GM12878 (cell line): ENCODE results near the gene CTNNA2. TPM values are rescaled to one million over a fixed set of nuclear protein-coding genes. Genes with fewer than 3 reads are reported as not detected.

Experiments used
- ATAC-seq: fragments of 200-7000 bp; cut with Tn5 transposase; 3 replicates; pipeline ENCODE4 v1.9.1; 2020; ENCODE audit warnings: mild to moderate bottlenecking, moderate library complexity
- BruUV-seq: library from RNA; stranded (reverse); fragments of 400-500 nt; replicated peaks from 2 replicates; lab custom pipeline; 2021; lab: Mats Ljungman, UMichigan
- CTCF ChIA-PET: fragments of 300-600 bp; sonication (Branson Sonifier 250); formaldehyde crosslinking; extraction: SDS; loops from one replicate; lab custom pipeline; 2021; ENCODE audit warnings: inconsistent platforms; lab: Yijun Ruan, JAX
- POLR2A ChIA-PET: fragments of 350-600 bp; formaldehyde crosslinking; extraction: SDS; loops from one replicate; lab custom pipeline; 2021; ENCODE audit warnings: inconsistent platforms; lab: Charles Lee
- RAD21 ChIA-PET: fragments of 300-600 bp; sonication (Branson Sonifier 250); formaldehyde crosslinking; loops from one replicate; lab custom pipeline; 2023; ENCODE audit warnings: antibody characterized with exemption; ENCODE audit not compliant: unreplicated experiment; lab: Charles Lee
- SMC1A ChIA-PET: fragments of 300-600 bp; sonication (Branson Sonifier 250); formaldehyde crosslinking; loops from one replicate; lab custom pipeline; 2023; ENCODE audit not compliant: unreplicated experiment, uncharacterized antibody; lab: Charles Lee
- DNase-seq: peaks from one replicate; pipeline ENCODE4 v3.0.0-alpha.2; 2011; ENCODE audit warnings: low read depth, low spot score
- FAIRE-seq: peaks from 3 replicates; lab custom pipeline; 2011; peaks lifted over from hg19 to GRCh38; lab: Jason Lieb, UNC
- H2AFZ ChIP-seq: 2 replicates; pipeline ENCODE4 v1.6.0; 2011; ENCODE audit warnings: low read depth, low read length, control low read depth; ENCODE audit not compliant: control insufficient read depth
- H3K27ac ChIP-seq: 2 replicates; pipeline ENCODE4 v1.5.1; 2011; ENCODE audit warnings: control low read depth; ENCODE audit not compliant: control insufficient read depth, insufficient read depth
- H3K27me3 ChIP-seq, 2 experiments: replicated peaks in 1 of 2; 2 replicates each; pipeline versions ENCODE4 v1.6.0 to v1.6.1; 2011; ENCODE audit warnings: low read length in 1 of 2; ENCODE audit not compliant: control insufficient read depth in 2 of 2, insufficient read depth in 2 of 2
- H3K36me3 ChIP-seq, 2 experiments: 2 replicates each; pipeline ENCODE4 v1.5.1; 2011; ENCODE audit warnings: low read length in 1 of 2; ENCODE audit not compliant: control insufficient read depth in 2 of 2, insufficient read depth in 2 of 2
- H3K4me1 ChIP-seq: 2 replicates; pipeline ENCODE4 v1.6.1; 2011; ENCODE audit warnings: mild to moderate bottlenecking, low read length, moderate library complexity, mixed read lengths; ENCODE audit not compliant: control insufficient read depth, insufficient read depth
- H3K4me2 ChIP-seq: 2 replicates; pipeline ENCODE4 v1.6.0; 2011; ENCODE audit warnings: control low read depth; ENCODE audit not compliant: control insufficient read depth, insufficient read depth
- H3K4me3 ChIP-seq: fragments of 200-600 bp; sonication (generic); 2 replicates; pipeline ENCODE4 v1.5.1; 2016
- H3K79me2 ChIP-seq: 2 replicates; pipeline ENCODE4 v1.6.0; 2011; ENCODE audit warnings: low read length; ENCODE audit not compliant: control insufficient read depth, insufficient read depth
- H3K9ac ChIP-seq: 2 replicates; pipeline ENCODE4 v1.8.0; 2011; ENCODE audit warnings: low read length, control low read depth, mixed read lengths; ENCODE audit not compliant: control insufficient read depth, insufficient read depth
- H3K9me3 ChIP-seq: replicated peaks from 3 replicates; pipeline ENCODE4 v1.5.1; 2011; ENCODE audit warnings: mild to moderate bottlenecking, low read length; ENCODE audit not compliant: control insufficient read depth, insufficient read depth
- H4K20me1 ChIP-seq: 2 replicates; pipeline ENCODE4 v1.6.0; 2011; ENCODE audit not compliant: control insufficient read depth, insufficient read depth
- BHLHE40 ChIP-seq, 2 experiments: fragments of 450-650 bp in 1 of 2; IDR thresholded peaks; 2 replicates each; pipeline ENCODE4 v1.6.1; 2011 to 2017; ENCODE audit warnings: low read depth in 2 of 2, borderline replicate concordance in 1 of 2, improper control_type of control experiment in 1 of 2, low read length in 1 of 2, mild to moderate bottlenecking in 1 of 2
- FOS ChIP-seq: IDR thresholded peaks from 3 replicates; pipeline ENCODE4 v1.6.1; 2011; ENCODE audit warnings: borderline replicate concordance; ENCODE audit not compliant: insufficient read length; ENCODE audit errors: extremely low read depth
- FOXK2 ChIP-seq: fragments of 450-650 bp; IDR thresholded peaks from 2 replicates; pipeline ENCODE4 v1.6.1; 2017; ENCODE audit warnings: mild to moderate bottlenecking, moderate library complexity
- HDAC6 ChIP-seq: fragments of 200-600 bp; sonication (generic); IDR thresholded peaks from one replicate; pipeline ENCODE4 v1.8.0; 2017; ENCODE audit warnings: antibody characterized with exemption; ENCODE audit not compliant: unreplicated experiment
- KAT2A ChIP-seq: conservative IDR thresholded peaks from 2 replicates; pipeline ENCODE4 v1.6.1; 2011; ENCODE audit warnings: low read depth, low read length; ENCODE audit not compliant: control insufficient read depth
- NBN ChIP-seq: fragments of 450-650 bp; IDR thresholded peaks from 2 replicates; pipeline ENCODE4 v1.6.1; 2016
- NFYA ChIP-seq: IDR thresholded peaks from 2 replicates; pipeline ENCODE4 v1.6.1; 2011; ENCODE audit warnings: low read depth, mild to moderate bottlenecking, low read length, improper control_type of control experiment, borderline replicate concordance
- RCOR1 ChIP-seq: conservative IDR thresholded peaks from 2 replicates; pipeline ENCODE4 v1.6.1; 2012; ENCODE audit warnings: low read depth, low read length, improper control_type of control experiment
- SREBF1 ChIP-seq: IDR thresholded peaks from 2 replicates; pipeline ENCODE4 v1.6.1; 2012; ENCODE audit warnings: mild to moderate bottlenecking, low read length
- TCF7 ChIP-seq: IDR thresholded peaks from 2 replicates; pipeline ENCODE4 v1.6.1; 2014; ENCODE audit warnings: antibody characterized with exemption, borderline replicate concordance
- WGBS: methylation state at CpG from one replicate; pipeline ENCODE4 v1.1.6; 2016; ENCODE audit warnings: low lambda C conversion rate; ENCODE audit not compliant: insufficient replicate concordance, insufficient coverage; ENCODE audit errors: missing lambda C conversion rate; 5-methylcytosine and 5-hydroxymethylcytosine counted together
- in situ Hi-C: fragments of 300-500 bp; cut with MboI; formaldehyde crosslinking; loops from 9 replicates; pipeline ENCODE4 v1.14.3; 2018; ENCODE audit warnings: mixed read lengths
- intact Hi-C: fragments of 100-400 bp; cut with micrococcal nuclease; formaldehyde crosslinking; loops from one replicate; pipeline ENCODE4 v1.14.2; 2022; ENCODE audit not compliant: unreplicated experiment
- polyA plus RNA-seq, 11 experiments: library from polyadenylated mRNA; depleted of rRNA in 4 of 11; unstranded in 6 of 11; stranded (reverse) in 5 of 11; fragments of >200 nt; fragmentation: Nextera tagmentation in 4 of 11; fragmentation: Illumina TruSeq in 1 of 11; extraction: Ambion mirVana in 4 of 11; extraction: Trizol in 1 of 11; gene quantifications; 1 replicate in 1 of 11; 2 replicates in 10 of 11; pipeline versions ENCODE4 v1.2.1 to v1.2.3, GENCODE V29; 2011 to 2016; ENCODE audit warnings: inconsistent platforms in 2 of 11, missing spikeins in 2 of 11, low read depth in 1 of 11
- total RNA-seq, 4 experiments: library from RNA; depleted of rRNA in 3 of 4; stranded (reverse); fragments of >200 nt in 3 of 4; fragmentation: Illumina TruSeq in 1 of 4; extraction: Trizol in 1 of 4; gene quantifications; 2 replicates each; pipeline versions ENCODE4 v1.2.1 to v1.2.3, GENCODE V29; 2013 to 2021
- TF ChIP-seq, protein P1 (sequence below): fragments of 450-650 bp; IDR thresholded peaks from 2 replicates; pipeline ENCODE4 v1.6.1; 2017; ENCODE audit warnings: mild to moderate bottlenecking
- TF ChIP-seq, protein P2 (sequence below), 3 experiments: IDR thresholded peaks in 2 of 3; conservative IDR thresholded peaks in 1 of 3; 2 replicates each; pipeline ENCODE4 v1.5.1; 2011; ENCODE audit warnings: low read depth in 3 of 3, low read length in 3 of 3, mild to moderate bottlenecking in 3 of 3, control low read depth in 2 of 3, moderate library complexity in 2 of 3, inconsistent platforms in 1 of 3, mixed read lengths in 1 of 3; ENCODE audit not compliant: control insufficient read depth in 2 of 3, insufficient read depth in 1 of 3; ENCODE audit errors: extremely low read depth in 1 of 3
- TF ChIP-seq, protein P3 (sequence below): IDR thresholded peaks from 2 replicates; pipeline ENCODE4 v1.6.1; 2012; ENCODE audit warnings: improper control_type of control experiment, low read depth, low read length; ENCODE audit not compliant: insufficient replicate concordance

CTNNA2 gene
- total and polyA plus RNA-seq, 10 of the 15 experiments (the other 5 are each of a cell fraction or from before 2014, with no cell fraction given), result 2.4 to 36.2 (median 6.6) TPM

DNA sequence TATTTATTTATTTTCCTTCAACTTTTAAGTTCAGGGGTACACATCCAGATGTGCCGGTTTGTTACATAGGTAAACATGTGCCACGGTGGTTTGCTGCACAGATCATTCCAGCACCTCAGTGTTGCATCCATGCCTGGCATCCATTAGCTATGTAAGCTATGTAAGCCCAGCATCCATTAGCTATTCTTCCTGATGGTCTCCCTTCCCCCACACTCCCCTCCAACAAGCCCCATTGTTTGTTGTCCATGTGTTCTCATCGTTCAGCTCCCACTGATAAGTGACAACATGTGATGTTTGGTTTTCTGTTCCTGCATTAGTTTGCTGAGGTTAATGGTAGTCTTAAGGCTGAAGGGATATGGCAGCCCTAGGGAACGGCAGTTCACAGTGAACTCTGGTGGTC is 203.4 kb downstream of the CTNNA2 start:
- RAD21 ChIA-PET, result no interaction called here
- in situ Hi-C loops, result no loop called here
- TF ChIP-seq, protein P1, sequence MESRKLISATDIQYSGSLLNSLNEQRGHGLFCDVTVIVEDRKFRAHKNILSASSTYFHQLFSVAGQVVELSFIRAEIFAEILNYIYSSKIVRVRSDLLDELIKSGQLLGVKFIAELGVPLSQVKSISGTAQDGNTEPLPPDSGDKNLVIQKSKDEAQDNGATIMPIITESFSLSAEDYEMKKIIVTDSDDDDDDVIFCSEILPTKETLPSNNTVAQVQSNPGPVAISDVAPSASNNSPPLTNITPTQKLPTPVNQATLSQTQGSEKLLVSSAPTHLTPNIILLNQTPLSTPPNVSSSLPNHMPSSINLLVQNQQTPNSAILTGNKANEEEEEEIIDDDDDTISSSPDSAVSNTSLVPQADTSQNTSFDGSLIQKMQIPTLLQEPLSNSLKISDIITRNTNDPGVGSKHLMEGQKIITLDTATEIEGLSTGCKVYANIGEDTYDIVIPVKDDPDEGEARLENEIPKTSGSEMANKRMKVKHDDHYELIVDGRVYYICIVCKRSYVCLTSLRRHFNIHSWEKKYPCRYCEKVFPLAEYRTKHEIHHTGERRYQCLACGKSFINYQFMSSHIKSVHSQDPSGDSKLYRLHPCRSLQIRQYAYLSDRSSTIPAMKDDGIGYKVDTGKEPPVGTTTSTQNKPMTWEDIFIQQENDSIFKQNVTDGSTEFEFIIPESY, result no peak
- TF ChIP-seq NBN, result no peak
- TF ChIP-seq KAT2A, result no peak
- TF ChIP-seq FOXK2, result no peak
- no peak for TF ChIP-seq NFYA
- TF ChIP-seq RCOR1, result no peak
- no peak for TF ChIP-seq HDAC6
- no peak for TF ChIP-seq SREBF1
- TF ChIP-seq TCF7, result no peak
- TF ChIP-seq, protein P2, sequence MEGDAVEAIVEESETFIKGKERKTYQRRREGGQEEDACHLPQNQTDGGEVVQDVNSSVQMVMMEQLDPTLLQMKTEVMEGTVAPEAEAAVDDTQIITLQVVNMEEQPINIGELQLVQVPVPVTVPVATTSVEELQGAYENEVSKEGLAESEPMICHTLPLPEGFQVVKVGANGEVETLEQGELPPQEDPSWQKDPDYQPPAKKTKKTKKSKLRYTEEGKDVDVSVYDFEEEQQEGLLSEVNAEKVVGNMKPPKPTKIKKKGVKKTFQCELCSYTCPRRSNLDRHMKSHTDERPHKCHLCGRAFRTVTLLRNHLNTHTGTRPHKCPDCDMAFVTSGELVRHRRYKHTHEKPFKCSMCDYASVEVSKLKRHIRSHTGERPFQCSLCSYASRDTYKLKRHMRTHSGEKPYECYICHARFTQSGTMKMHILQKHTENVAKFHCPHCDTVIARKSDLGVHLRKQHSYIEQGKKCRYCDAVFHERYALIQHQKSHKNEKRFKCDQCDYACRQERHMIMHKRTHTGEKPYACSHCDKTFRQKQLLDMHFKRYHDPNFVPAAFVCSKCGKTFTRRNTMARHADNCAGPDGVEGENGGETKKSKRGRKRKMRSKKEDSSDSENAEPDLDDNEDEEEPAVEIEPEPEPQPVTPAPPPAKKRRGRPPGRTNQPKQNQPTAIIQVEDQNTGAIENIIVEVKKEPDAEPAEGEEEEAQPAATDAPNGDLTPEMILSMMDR (IDR thresholded peaks at IDR 0.05 in 2 of 3, conservative IDR thresholded peaks at IDR 0.05 in 1 of 3; ENCODE audit: control insufficient read depth in 2 of 3, extremely low read depth in 1 of 3, insufficient read depth in 1 of 3, low read depth in 3 of 3, low read length in 3 of 3), result no peak
- TF ChIP-seq, protein P3, sequence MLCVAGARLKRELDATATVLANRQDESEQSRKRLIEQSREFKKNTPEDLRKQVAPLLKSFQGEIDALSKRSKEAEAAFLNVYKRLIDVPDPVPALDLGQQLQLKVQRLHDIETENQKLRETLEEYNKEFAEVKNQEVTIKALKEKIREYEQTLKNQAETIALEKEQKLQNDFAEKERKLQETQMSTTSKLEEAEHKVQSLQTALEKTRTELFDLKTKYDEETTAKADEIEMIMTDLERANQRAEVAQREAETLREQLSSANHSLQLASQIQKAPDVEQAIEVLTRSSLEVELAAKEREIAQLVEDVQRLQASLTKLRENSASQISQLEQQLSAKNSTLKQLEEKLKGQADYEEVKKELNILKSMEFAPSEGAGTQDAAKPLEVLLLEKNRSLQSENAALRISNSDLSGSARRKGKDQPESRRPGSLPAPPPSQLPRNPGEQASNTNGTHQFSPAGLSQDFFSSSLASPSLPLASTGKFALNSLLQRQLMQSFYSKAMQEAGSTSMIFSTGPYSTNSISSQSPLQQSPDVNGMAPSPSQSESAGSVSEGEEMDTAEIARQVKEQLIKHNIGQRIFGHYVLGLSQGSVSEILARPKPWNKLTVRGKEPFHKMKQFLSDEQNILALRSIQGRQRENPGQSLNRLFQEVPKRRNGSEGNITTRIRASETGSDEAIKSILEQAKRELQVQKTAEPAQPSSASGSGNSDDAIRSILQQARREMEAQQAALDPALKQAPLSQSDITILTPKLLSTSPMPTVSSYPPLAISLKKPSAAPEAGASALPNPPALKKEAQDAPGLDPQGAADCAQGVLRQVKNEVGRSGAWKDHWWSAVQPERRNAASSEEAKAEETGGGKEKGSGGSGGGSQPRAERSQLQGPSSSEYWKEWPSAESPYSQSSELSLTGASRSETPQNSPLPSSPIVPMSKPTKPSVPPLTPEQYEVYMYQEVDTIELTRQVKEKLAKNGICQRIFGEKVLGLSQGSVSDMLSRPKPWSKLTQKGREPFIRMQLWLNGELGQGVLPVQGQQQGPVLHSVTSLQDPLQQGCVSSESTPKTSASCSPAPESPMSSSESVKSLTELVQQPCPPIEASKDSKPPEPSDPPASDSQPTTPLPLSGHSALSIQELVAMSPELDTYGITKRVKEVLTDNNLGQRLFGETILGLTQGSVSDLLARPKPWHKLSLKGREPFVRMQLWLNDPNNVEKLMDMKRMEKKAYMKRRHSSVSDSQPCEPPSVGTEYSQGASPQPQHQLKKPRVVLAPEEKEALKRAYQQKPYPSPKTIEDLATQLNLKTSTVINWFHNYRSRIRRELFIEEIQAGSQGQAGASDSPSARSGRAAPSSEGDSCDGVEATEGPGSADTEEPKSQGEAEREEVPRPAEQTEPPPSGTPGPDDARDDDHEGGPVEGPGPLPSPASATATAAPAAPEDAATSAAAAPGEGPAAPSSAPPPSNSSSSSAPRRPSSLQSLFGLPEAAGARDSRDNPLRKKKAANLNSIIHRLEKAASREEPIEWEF, result no peak
- no peak for TF ChIP-seq FOS
- TF ChIP-seq BHLHE40 (IDR thresholded peaks at IDR 0.05; ENCODE audit: borderline replicate concordance in 1 of 2, low read depth in 2 of 2, low read length in 1 of 2), result no peak

More for the DNA sequence above, 203.4 kb downstream of the CTNNA2 start:
- Histone ChIP-seq H3K27ac (no peak overlapping the region), H3K79me2 (no peaks in the 10 kb centered on the region), H3K4me1 (no peaks in the 10 kb centered on the region), H3K4me3 (no peak overlapping the region), H3K27me3 (no peaks in the 10 kb centered on the region), H3K9ac (no peak overlapping the region), H4K20me1 (no peaks in the 10 kb centered on the region), H3K36me3 (no peaks in the 10 kb centered on the region), H3K9me3 (no peaks in the 10 kb centered on the region), H3K4me2 (no peak overlapping the region), H2AFZ (no peak overlapping the region)
- WGBS, result 29% methylated on average over 4 of the region's 4 CpGs
- DNase-seq (no peak), FAIRE-seq (no peak), ATAC-seq (no peak)
- ChIA-PET CTCF (no interaction called here), SMC1A (no interaction called here), POLR2A (no interaction called here)
- intact Hi-C loops, result no loop called here
- no TSS peak for BruUV-seq
